Lower leg skin (tissue), 3 donors: Measurements from ENCODE around the gene BORCS5.

ENCODE experiments used
- CTCF ChIP-seq, 3 donors: fragments of 450-650 bp; IDR thresholded peaks; one replicate each; pipeline ENCODE4 v1.5.1; 2016; ENCODE audit warnings: antibody characterized with exemption in 3 of 3, mild to moderate bottlenecking in 3 of 3, moderate library complexity in 2 of 3
- POLR2A ChIP-seq, 2 donors: fragments of 450-650 bp; IDR thresholded peaks; one replicate each; pipeline ENCODE4 v1.6.1; 2016 to 2017; ENCODE audit warnings: antibody characterized with exemption in 2 of 2, mild to moderate bottlenecking in 1 of 2, moderate library complexity in 1 of 2

- TF ChIP-seq POLR2A (IDR thresholded peaks at IDR 0.05) = no peak
- no peak for TF ChIP-seq CTCF (IDR thresholded peaks at IDR 0.05)
Observed at GRCh38 chr12:12376646-12377448, 20.0 kb downstream of the BORCS5 start.
